ENCODE measurements around the gene CAPZB.

CAPZB gene

GRCh38 chr1:19345391-19345790 lies 139.9 kb downstream of the CAPZB start:
- no peak for DNase-seq (ENCODE audit: low read depth)

- DNase-seq (ENCODE audit: low read depth) = no peak
Measured at GRCh38 chr1:19344831-19345230, 140.5 kb downstream of the CAPZB start.

- DNase-seq (ENCODE audit: low read depth) = no peak
Measured at GRCh38 chr1:19344372-19344810, 140.9 kb downstream of the CAPZB start.

GRCh38 chr1:19343617-19344350 lies 141.6 kb downstream of the CAPZB start:
- DNase-seq (ENCODE audit: low read depth) = no peak

- no peak for DNase-seq (ENCODE audit: low read depth)
Measured at GRCh38 chr1:19342894-19343616, 142.3 kb downstream of the CAPZB start.

- no peak for DNase-seq (ENCODE audit: low read depth)
Measured at GRCh38 chr1:19342062-19342750, 143.1 kb downstream of the CAPZB start.

- peak; percentile 58 for DNase-seq (ENCODE audit: low read depth)
Measured at GRCh38 chr1:19341201-19342061, 143.9 kb downstream of the CAPZB start.

- no peak for DNase-seq (ENCODE audit: low read depth)
Measured at GRCh38 chr1:19340387-19340937, 144.9 kb downstream of the CAPZB start.

GRCh38 chr1:19339214-19339861 lies 146.0 kb downstream of the CAPZB start:
- no peak for DNase-seq (ENCODE audit: low read depth)

GRCh38 chr1:19338323-19338762 lies 147.0 kb downstream of the CAPZB start:
- DNase-seq (ENCODE audit: low read depth) = no peak

- DNase-seq (ENCODE audit: low read depth) = no peak
Measured at GRCh38 chr1:19337289-19337688, 148.1 kb downstream of the CAPZB start.

GRCh38 chr1:19336543-19336942 lies 148.8 kb downstream of the CAPZB start:
- DNase-seq (ENCODE audit: low read depth) = no peak

- DNase-seq (ENCODE audit: low read depth) = no peak
Measured at GRCh38 chr1:19333587-19334354, 151.6 kb downstream of the CAPZB start.

- DNase-seq (ENCODE audit: low read depth) = no peak
Measured at GRCh38 chr1:19332832-19333231, 152.5 kb downstream of the CAPZB start.

GRCh38 chr1:19331262-19331878 lies 154.0 kb downstream of the CAPZB start:
- no peak for DNase-seq (ENCODE audit: low read depth)

GRCh38 chr1:19330449-19331135 lies 154.7 kb downstream of the CAPZB start:
- DNase-seq (ENCODE audit: low read depth) = no peak

GRCh38 chr1:19329611-19330010 lies 155.7 kb downstream of the CAPZB start:
- no peak for DNase-seq (ENCODE audit: low read depth)

GRCh38 chr1:19329188-19329587 lies 156.2 kb downstream of the CAPZB start:
- no peak for DNase-seq (ENCODE audit: low read depth)

- no peak for DNase-seq (ENCODE audit: low read depth)
Measured at GRCh38 chr1:19328486-19328885, 156.9 kb downstream of the CAPZB start.

Measured in stimulated activated CD4-positive, alpha-beta T cell treated with anti-CD3 and anti-CD28 coated beads, Interleukin-2, amount 100 ng/mL, for 4 hours (primary cell).